IMR-90 (cell line): ENCODE results near the gene GFER. TPM values are rescaled to one million over a fixed set of nuclear protein-coding genes. Genes with fewer than 3 reads are reported as not detected.

Experiments used
- ATAC-seq: fragments of 200-7000 bp; cut with Tn5 transposase; 2 replicates; pipeline ENCODE4 v1.9.1; 2020; ENCODE audit warnings: low read depth, mild to moderate bottlenecking, moderate library complexity
- BruUV-seq: library from RNA; stranded (reverse); fragments of 400-500 nt; replicated peaks from 2 replicates; lab custom pipeline; 2021; lab: Mats Ljungman, UMichigan
- CTCF ChIA-PET: fragments of 300-600 bp; formaldehyde crosslinking; extraction: SDS; loops from one replicate; lab custom pipeline; 2021; ENCODE audit warnings: antibody characterized with exemption; lab: Yijun Ruan, JAX
- POLR2A ChIA-PET: fragments of 300-600 bp; sonication (Branson Sonifier 250); formaldehyde crosslinking; loops from one replicate; lab custom pipeline; 2022; ENCODE audit warnings: antibody characterized with exemption; ENCODE audit not compliant: unreplicated experiment; lab: Charles Lee
- DNase-seq: peaks from one replicate; pipeline ENCODE4 v3.0.0; 2013
- H2AFZ ChIP-seq: replicated peaks from 2 replicates; pipeline ENCODE3; 2013; ENCODE audit warnings: low read length, mild to moderate bottlenecking; ENCODE audit not compliant: poor library complexity
- H2AK5ac ChIP-seq: 2 replicates; pipeline ENCODE4 v1.6.1; 2013; ENCODE audit warnings: low read depth, low read length, inconsistent platforms
- H2AK9ac ChIP-seq: replicated peaks from 2 replicates; pipeline ENCODE3; 2013; ENCODE audit warnings: mild to moderate bottlenecking, low read depth, low read length, moderate library complexity; ENCODE audit not compliant: poor library complexity
- H2BK120ac ChIP-seq: 2 replicates; pipeline ENCODE4 v1.6.1; 2013; ENCODE audit warnings: low read depth, low read length, inconsistent platforms
- H2BK15ac ChIP-seq: 3 replicates; pipeline ENCODE4 v1.6.1; 2013; ENCODE audit warnings: low read depth, low read length, inconsistent platforms
- H2BK20ac ChIP-seq: 2 replicates; pipeline ENCODE4 v1.6.1; 2013; ENCODE audit warnings: low read depth, mild to moderate bottlenecking, inconsistent platforms, low read length, moderate library complexity
- H2BK5ac ChIP-seq: 2 replicates; pipeline ENCODE4 v1.6.1; 2013; ENCODE audit warnings: mild to moderate bottlenecking, low read depth, low read length, inconsistent platforms; ENCODE audit not compliant: poor library complexity, severe bottlenecking
- H3K14ac ChIP-seq: replicated peaks from 2 replicates; pipeline ENCODE4 v1.6.1; 2013; ENCODE audit warnings: low read depth, low read length, inconsistent platforms
- H3K18ac ChIP-seq: 2 replicates; pipeline ENCODE4 v1.6.1; 2013; ENCODE audit warnings: low read depth, low read length, control low read depth
- H3K23ac ChIP-seq: 2 replicates; pipeline ENCODE4 v1.6.1; 2013; ENCODE audit warnings: low read depth, low read length, inconsistent platforms
- H3K27ac ChIP-seq: 2 replicates; pipeline ENCODE4 v1.5.1; 2013; ENCODE audit warnings: mild to moderate bottlenecking, control low read depth, low read length; ENCODE audit not compliant: insufficient read depth
- H3K27me3 ChIP-seq: 2 replicates; pipeline ENCODE4 v1.6.1; 2013; ENCODE audit warnings: low read length; ENCODE audit not compliant: control insufficient read depth, insufficient read depth
- H3K36me3 ChIP-seq: 2 replicates; pipeline ENCODE4 v1.6.1; 2013; ENCODE audit warnings: low read length, mixed read lengths; ENCODE audit not compliant: control insufficient read depth, insufficient read depth
- H3K4ac ChIP-seq: 2 replicates; pipeline ENCODE4 v1.6.1; 2013; ENCODE audit warnings: low read depth, low read length, inconsistent platforms
- H3K4me1 ChIP-seq: 2 replicates; pipeline ENCODE4 v1.6.1; 2013; ENCODE audit warnings: low read length, mixed read lengths; ENCODE audit not compliant: control insufficient read depth, insufficient read depth
- H3K4me2 ChIP-seq: 2 replicates; pipeline ENCODE4 v1.6.1; 2013; ENCODE audit warnings: low read depth, mild to moderate bottlenecking, control low read depth, low read length, moderate library complexity
- H3K4me3 ChIP-seq: 2 replicates; pipeline ENCODE4 v1.5.1; 2013; ENCODE audit warnings: low read depth, mild to moderate bottlenecking, control low read depth, low read length, moderate library complexity; ENCODE audit not compliant: insufficient read depth
- H3K56ac ChIP-seq: 2 replicates; pipeline ENCODE4 v1.6.1; 2013; ENCODE audit warnings: low read length, inconsistent platforms; ENCODE audit not compliant: insufficient read depth; ENCODE audit errors: extremely low read depth
- H3K79me1 ChIP-seq, 2 experiments: 2 replicates each; pipeline ENCODE4 v1.6.1; 2013; ENCODE audit warnings: low read length in 2 of 2, inconsistent platforms in 1 of 2, low read depth in 1 of 2
- H3K9ac ChIP-seq: 2 replicates; pipeline ENCODE4 v1.6.1; 2013; ENCODE audit warnings: low read depth, low read length, control low read depth
- H3K9me1 ChIP-seq: 2 replicates; pipeline ENCODE4 v1.6.1; 2013; ENCODE audit warnings: low read length, inconsistent platforms; ENCODE audit not compliant: insufficient read depth
- H3K9me3 ChIP-seq: 2 replicates; pipeline ENCODE4 v1.6.1; 2013; ENCODE audit warnings: low read length; ENCODE audit not compliant: control insufficient read depth, insufficient read depth
- H4K20me1 ChIP-seq: 2 replicates; pipeline ENCODE4 v1.6.1; 2013; ENCODE audit warnings: low read length, inconsistent platforms; ENCODE audit not compliant: insufficient read depth
- H4K5ac ChIP-seq: 2 replicates; pipeline ENCODE4 v1.6.1; 2013; ENCODE audit warnings: mild to moderate bottlenecking, low read depth, low read length, control low read depth
- H4K8ac ChIP-seq, 2 experiments: 2 replicates each; pipeline ENCODE4 v1.6.1; 2013; ENCODE audit warnings: low read depth in 2 of 2, low read length in 2 of 2, control low read depth in 1 of 2, inconsistent platforms in 1 of 2
- H4K91ac ChIP-seq: 2 replicates; pipeline ENCODE4 v1.6.1; 2013; ENCODE audit warnings: low read depth, low read length, inconsistent platforms; ENCODE audit not compliant: insufficient read depth
- CEBPB ChIP-seq: IDR thresholded peaks from 2 replicates; pipeline ENCODE4 v1.6.1; 2012; ENCODE audit warnings: low read depth, low read length, improper control_type of control experiment
- MAFK ChIP-seq: IDR thresholded peaks from 2 replicates; pipeline ENCODE4 v1.6.1; 2012; ENCODE audit warnings: low read depth, low read length, improper control_type of control experiment
- MXI1 ChIP-seq: IDR thresholded peaks from 2 replicates; pipeline ENCODE4 v1.6.1; 2012; ENCODE audit warnings: low read depth, mild to moderate bottlenecking, low read length, moderate library complexity, borderline replicate concordance
- NFE2L2 ChIP-seq: fragments of 150-350 bp; IDR thresholded peaks from 2 replicates; pipeline ENCODE4 v1.6.1; 2016; ENCODE audit warnings: low read depth, mild to moderate bottlenecking, low read length
- POLR2A ChIP-seq: IDR thresholded peaks from 2 replicates; pipeline ENCODE4 v1.6.1; 2012; ENCODE audit warnings: mild to moderate bottlenecking, low read depth, low read length
- RAD21 ChIP-seq: IDR thresholded peaks from 2 replicates; pipeline ENCODE4 v1.6.1; 2012; ENCODE audit warnings: low read length, improper control_type of control experiment
- RCOR1 ChIP-seq: IDR thresholded peaks from 2 replicates; pipeline ENCODE4 v1.6.1; 2012; ENCODE audit warnings: mild to moderate bottlenecking, low read length, improper control_type of control experiment; ENCODE audit not compliant: insufficient replicate concordance
- RFX5 ChIP-seq: IDR thresholded peaks from 2 replicates; pipeline ENCODE4 v1.8.0; 2012; ENCODE audit warnings: low read depth, mild to moderate bottlenecking, low read length, moderate library complexity
- SMC3 ChIP-seq: fragments of 150-350 bp; IDR thresholded peaks from 2 replicates; pipeline ENCODE4 v1.6.1; 2016; ENCODE audit warnings: low read depth, mild to moderate bottlenecking, antibody characterized with exemption, low read length, moderate library complexity
- WGBS, 2 experiments: methylation state at CpG; one replicate each; pipeline versions ENCODE4 v1.1.5 to v1.1.7; 2013; ENCODE audit warnings: missing lambda C conversion rate in 2 of 2; ENCODE audit not compliant: insufficient read length in 1 of 2; ENCODE audit errors: extremely low coverage in 2 of 2; 5-methylcytosine and 5-hydroxymethylcytosine counted together
- dilution Hi-C: fragments of 300-500 bp; cut with HindIII; formaldehyde crosslinking; loops from one replicate; pipeline ENCODE4 v1.14.3; 2018; ENCODE audit warnings: low sequenced_read_pairs; ENCODE audit not compliant: unreplicated experiment
- in situ Hi-C: fragments of 300-500 bp; cut with MboI; formaldehyde crosslinking; loops from 3 replicates; pipeline ENCODE4 v1.14.3; 2019; ENCODE audit warnings: low sequenced_read_pairs, inconsistent platforms, mixed read lengths
- intact Hi-C: fragments of 100-400 bp; cut with micrococcal nuclease; formaldehyde crosslinking; loops from 2 replicates; pipeline ENCODE4 v1.10.0; 2022
- polyA plus RNA-seq, 3 experiments: library from polyadenylated mRNA; depleted of rRNA; stranded (reverse); fragments of >200 nt; gene quantifications; 2 replicates each; pipeline ENCODE4 v1.2.3, GENCODE V29; 2012; ENCODE audit warnings: low replicate concordance in 1 of 3
- total RNA-seq: library from RNA; depleted of rRNA; stranded (reverse); fragments of >200 nt; gene quantifications from 2 replicates; pipeline ENCODE4 v1.2.3, GENCODE V29; 2012
- TF ChIP-seq, protein P1 (sequence below): conservative IDR thresholded peaks from 2 replicates; pipeline ENCODE4 v1.5.1; 2012; ENCODE audit warnings: mild to moderate bottlenecking, low read depth, low read length, improper control_type of control experiment
- TF ChIP-seq, protein P2 (sequence below): fragments of 150-350 bp; IDR thresholded peaks from 2 replicates; pipeline ENCODE4 v1.6.1; 2017; ENCODE audit warnings: mild to moderate bottlenecking, antibody characterized with exemption, low read length, low read depth

GFER gene
- total and polyA plus RNA-seq, 2 of the 4 experiments (the other 2 are of a cell fraction), result 6.8 to 19.8 TPM

DNA sequence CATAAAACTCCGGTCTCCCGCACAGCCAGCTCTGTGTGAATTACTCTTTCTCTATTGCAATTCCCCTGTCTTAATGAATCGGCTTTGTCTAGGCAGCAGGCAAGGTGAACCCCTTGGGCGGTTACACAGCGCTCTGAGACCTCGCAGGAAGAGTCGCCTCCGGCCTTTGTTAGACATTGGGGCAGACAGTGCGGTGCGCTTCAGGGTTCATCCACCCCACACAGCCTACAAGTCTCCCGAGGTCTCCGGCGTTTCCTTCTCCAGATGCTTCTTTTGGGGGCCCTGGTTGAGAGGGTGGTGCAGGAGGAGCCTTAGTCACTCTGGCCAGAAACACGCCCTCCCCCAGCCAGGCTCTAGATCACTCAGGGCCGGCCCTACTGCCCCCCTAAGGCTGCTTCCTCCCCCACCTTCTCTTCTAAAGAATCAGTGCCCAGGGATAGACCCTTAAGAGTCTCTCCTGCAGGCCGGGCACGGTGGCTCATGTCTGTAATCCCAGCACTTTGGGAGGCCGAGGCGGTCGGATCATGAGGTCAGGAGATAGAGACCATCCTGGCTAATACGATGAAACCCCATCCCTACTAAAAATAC, 39.3 kb upstream of the GFER start:
- no peak overlapping the region for H2BK15ac ChIP-seq
- peaks cover 9 to 13% of the 10 kb centered on the region in 2 experiments; a peak in 3 of 4 replicates for H3K79me1 ChIP-seq
- no peak overlapping the region for H3K4ac ChIP-seq
- H4K8ac ChIP-seq, result no peak overlapping the region
- ATAC-seq (no peak), DNase-seq (no peak)
- no peak overlapping the region for H2BK5ac ChIP-seq
- no peak overlapping the region for H3K4me3 ChIP-seq
- H3K23ac ChIP-seq, result no peak overlapping the region
- in situ Hi-C loops, result no loop called here
- BruUV-seq, result no TSS peak
- H2BK20ac ChIP-seq, result no peak overlapping the region
- no peak overlapping the region for H3K4me2 ChIP-seq
- intact Hi-C loops, result no loop called here
- no peak overlapping the region for H4K91ac ChIP-seq
- no peak overlapping the region for H4K5ac ChIP-seq
- WGBS, 2 experiments, result 86% methylated on average over 1 of the region's 21 CpGs; no CpG with 5 or more reads in 1 of the 2 experiments
- ChIA-PET CTCF (no interaction called here), POLR2A (no interaction called here)
- dilution Hi-C loops, result no loop called here
- H2BK120ac ChIP-seq, result no peak overlapping the region
- no peak overlapping the region for H3K56ac ChIP-seq
- no peaks in the 10 kb centered on the region for H3K9me1 ChIP-seq
- no peak overlapping the region for H3K14ac ChIP-seq
- H3K27me3 ChIP-seq, result no peaks in the 10 kb centered on the region
- H3K4me1 ChIP-seq, result peaks cover 5% of the 10 kb centered on the region; the same call in 1 of the 2 replicates
- no peaks in the 10 kb centered on the region for H3K9me3 ChIP-seq
- H3K36me3 ChIP-seq, result peaks cover 3% of the 10 kb centered on the region; the same call in 1 of the 2 replicates
- H4K20me1 ChIP-seq, result no peaks in the 10 kb centered on the region
- no peak overlapping the region for H2AK9ac ChIP-seq
- H3K18ac ChIP-seq, result no peak overlapping the region
- H2AK5ac ChIP-seq, result no peak overlapping the region
- H3K9ac ChIP-seq, result no peak overlapping the region
- H2AFZ ChIP-seq, result no peak overlapping the region
- no peak overlapping the region for H3K27ac ChIP-seq
- TF ChIP-seq NFE2L2, result no peak
- TF ChIP-seq, protein P1, sequence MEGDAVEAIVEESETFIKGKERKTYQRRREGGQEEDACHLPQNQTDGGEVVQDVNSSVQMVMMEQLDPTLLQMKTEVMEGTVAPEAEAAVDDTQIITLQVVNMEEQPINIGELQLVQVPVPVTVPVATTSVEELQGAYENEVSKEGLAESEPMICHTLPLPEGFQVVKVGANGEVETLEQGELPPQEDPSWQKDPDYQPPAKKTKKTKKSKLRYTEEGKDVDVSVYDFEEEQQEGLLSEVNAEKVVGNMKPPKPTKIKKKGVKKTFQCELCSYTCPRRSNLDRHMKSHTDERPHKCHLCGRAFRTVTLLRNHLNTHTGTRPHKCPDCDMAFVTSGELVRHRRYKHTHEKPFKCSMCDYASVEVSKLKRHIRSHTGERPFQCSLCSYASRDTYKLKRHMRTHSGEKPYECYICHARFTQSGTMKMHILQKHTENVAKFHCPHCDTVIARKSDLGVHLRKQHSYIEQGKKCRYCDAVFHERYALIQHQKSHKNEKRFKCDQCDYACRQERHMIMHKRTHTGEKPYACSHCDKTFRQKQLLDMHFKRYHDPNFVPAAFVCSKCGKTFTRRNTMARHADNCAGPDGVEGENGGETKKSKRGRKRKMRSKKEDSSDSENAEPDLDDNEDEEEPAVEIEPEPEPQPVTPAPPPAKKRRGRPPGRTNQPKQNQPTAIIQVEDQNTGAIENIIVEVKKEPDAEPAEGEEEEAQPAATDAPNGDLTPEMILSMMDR, result no peak
- TF ChIP-seq MAFK, result no peak
- TF ChIP-seq RCOR1, result no peak
- TF ChIP-seq, protein P2, sequence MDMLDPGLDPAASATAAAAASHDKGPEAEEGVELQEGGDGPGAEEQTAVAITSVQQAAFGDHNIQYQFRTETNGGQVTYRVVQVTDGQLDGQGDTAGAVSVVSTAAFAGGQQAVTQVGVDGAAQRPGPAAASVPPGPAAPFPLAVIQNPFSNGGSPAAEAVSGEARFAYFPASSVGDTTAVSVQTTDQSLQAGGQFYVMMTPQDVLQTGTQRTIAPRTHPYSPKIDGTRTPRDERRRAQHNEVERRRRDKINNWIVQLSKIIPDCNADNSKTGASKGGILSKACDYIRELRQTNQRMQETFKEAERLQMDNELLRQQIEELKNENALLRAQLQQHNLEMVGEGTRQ, result no peak
- TF ChIP-seq CEBPB, result no peak
- no peak for TF ChIP-seq RFX5
- no peak for TF ChIP-seq SMC3
- no peak for TF ChIP-seq MXI1
- no peak for TF ChIP-seq RAD21
- TF ChIP-seq POLR2A, result no peak
